Left renal pelvis (tissue), 4 donors: ENCODE measurements around the gene ARL11. TPM values are rescaled to one million over a fixed set of nuclear protein-coding genes. Genes with fewer than 3 reads are reported as not detected.
"Not testable (repeated sequence)": the region's sequence is repeated elsewhere in the genome, so short reads cannot be mapped to it uniquely, and the experiment has no call there.

ENCODE experiments used
- DNase-seq, 4 donors: peaks; one replicate each; pipeline ENCODE4 v3.0.0-alpha.2; 2013; ENCODE audit warnings: low read depth in 4 of 4, low spot score in 3 of 4
- polyA plus RNA-seq, 4 donors: library from polyadenylated mRNA; unstranded; fragments of 120-200 nt; gene quantifications; one replicate each; pipeline ENCODE4 v1.2.1, GENCODE V29; 2013; ENCODE audit not compliant: insufficient read length in 4 of 4

ARL11 gene
- polyA plus RNA-seq: under 1 TPM; 0.27 to 0.46 (median 0.37) TPM

GRCh38 chr13:49627831-49628652, at the start of gene ARL11:
ARL11 (plus strand) TSS chr13:49628507; CDS start chr13:49630448, 1,941 bp downstream.
- no peak for DNase-seq

DNA sequence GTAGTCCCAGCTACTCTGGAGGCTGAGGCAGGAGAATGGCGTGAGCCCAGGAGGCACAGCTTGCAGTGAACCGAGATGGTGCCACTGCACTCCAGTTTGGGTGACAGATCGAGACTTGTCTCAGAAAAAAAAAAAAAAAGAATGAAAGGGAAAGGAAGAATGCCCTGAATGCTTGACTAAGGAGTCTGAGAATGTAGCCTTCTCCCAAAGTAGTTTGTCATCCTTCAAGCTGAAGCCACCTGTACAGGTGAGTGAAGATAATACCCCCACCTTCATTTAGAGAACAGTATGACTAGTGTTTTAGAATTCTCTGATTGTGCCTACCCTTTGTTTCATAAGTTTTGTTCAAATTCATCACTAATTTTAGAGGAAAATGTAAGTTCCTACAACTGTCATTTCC, 48.8 kb upstream of the ARL11 start:
- no peak for DNase-seq

DNA sequence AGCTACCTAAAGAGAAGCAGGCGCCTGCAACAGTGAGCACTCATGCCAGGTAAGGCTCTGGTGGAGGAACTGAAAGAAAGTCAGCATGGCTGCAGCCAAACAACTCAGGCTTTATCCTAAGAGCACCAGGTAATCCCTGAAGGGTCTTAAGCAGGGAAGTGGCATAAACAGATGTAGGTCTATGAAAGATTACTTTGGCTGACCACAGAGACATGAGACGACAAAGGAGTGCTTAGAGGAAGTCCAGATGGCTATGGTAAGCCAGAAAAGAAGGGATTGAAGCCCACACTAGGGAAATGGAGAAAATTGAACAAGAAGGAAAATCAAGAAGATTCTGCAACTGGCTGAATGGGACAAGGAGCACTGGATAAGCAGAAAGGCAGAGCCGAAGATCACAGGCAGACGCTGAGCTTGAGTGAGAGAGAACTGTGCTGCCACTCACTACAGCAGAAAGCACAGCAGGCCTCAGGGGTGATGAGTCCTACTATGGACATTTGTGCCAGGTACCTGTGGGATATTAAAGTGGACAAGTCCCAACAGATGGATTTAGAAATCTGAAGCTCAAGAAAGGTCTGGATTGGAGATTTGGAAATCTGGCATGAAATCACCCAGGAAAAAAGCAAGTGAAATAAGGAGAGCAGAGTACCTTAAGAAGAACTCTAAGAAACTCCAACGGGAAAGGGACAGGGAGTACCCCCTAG, 47.2 kb upstream of the ARL11 start:
- no peak for DNase-seq

DNA sequence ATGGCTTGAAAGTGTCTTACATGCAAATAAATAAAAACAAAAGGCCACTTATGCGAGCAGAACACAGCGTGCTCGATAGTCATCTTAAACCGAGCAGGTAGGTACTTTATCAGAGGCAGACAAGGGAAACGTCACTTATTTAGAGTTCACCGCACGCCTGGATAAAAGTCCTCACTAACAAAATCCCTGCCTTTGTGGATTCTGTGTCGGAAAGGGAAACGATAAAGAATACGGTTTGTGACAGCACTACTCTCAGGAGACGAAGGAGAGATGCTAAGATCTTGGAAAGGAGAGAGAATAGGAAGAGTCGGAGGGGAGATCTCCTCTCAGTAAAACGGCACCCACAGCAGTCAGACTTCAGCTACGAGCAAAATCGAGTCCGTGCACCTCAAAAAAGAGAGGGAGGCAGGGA, 43.5 kb upstream of the ARL11 start:
- DNase-seq: no peak

- peak in 3 of 4 donors; percentile 43 to 59 (median 47) for DNase-seq
These were observed 42.8 kb upstream of the ARL11 start, which contains the start of gene RCBTB1 for GRCh38 chr13:49585220-49586157. RCBTB1 (minus strand) TSS chr13:49585558; CDS start chr13:49567279, 18,279 bp downstream.

DNA sequence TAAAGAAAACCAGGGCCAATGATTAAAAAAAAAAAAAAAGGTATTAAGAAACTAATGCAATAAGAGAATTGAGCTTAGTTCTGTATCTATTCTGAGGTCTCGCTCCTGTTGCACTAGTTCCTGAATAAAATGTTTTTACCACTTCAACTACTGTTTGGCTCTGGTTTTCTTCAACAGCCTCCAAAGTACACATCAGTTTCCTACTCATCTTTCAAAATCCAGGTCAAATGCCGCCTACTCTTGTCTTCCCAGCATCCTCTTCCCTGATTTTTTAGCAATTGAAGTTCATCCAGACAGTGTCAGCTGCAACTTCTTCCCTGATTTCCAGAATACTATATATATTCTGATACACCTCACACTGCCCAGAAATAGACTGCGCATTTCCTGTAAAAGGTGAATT, 41.6 kb upstream of the ARL11 start:
- DNase-seq: no peak

DNA sequence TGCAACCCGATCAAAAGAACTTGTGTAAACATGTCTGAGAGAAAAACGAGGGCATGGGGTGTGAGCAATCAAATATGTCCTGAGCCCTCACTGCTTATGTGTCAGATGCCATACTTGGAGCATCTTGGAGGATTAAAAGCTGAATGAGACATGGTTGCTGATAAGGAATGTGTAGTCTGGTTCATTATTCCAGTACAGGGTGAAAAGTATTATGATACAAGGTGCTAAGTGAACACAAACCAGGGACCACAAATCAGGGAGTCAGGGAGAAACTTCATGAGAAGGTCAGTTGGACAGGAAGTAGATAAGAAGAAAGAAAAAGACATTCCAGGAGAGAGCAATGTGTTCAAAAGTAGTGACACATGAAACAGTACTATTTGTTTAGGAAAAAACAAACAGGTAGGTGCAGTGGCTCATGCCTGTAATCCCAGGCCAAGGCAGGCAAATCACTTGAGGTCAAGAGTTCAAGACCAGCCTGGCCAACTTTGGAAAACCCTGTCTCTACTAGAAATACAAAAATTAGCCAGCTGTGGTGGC, 40.9 kb upstream of the ARL11 start:
- no peak for DNase-seq

DNA sequence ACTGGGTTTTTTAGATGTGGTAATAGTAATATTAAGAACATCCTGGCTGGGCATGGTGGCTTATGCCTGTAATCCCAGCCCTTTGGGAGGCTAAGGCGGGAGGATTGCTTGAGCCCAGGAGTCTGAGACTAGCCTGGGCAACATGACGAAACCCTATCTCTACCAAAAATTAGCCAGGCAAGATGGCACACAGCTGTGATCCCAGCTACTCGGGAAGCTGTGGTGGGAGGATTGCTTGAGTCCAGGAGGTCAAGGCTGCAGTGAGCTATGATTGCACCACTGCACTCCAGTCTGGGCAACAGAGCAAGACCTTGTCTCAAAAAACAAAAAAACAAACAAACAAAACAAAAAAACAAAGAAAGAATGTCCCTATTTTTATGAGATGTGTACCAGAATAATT, 37.6 kb upstream of the ARL11 start:
- not testable (repeated sequence) for DNase-seq

GRCh38 chr13:49593876-49594275, 34.4 kb upstream of the ARL11 start:
- DNase-seq: not testable (repeated sequence)

GRCh38 chr13:49594576-49594975, 33.7 kb upstream of the ARL11 start:
- DNase-seq: no peak

DNA sequence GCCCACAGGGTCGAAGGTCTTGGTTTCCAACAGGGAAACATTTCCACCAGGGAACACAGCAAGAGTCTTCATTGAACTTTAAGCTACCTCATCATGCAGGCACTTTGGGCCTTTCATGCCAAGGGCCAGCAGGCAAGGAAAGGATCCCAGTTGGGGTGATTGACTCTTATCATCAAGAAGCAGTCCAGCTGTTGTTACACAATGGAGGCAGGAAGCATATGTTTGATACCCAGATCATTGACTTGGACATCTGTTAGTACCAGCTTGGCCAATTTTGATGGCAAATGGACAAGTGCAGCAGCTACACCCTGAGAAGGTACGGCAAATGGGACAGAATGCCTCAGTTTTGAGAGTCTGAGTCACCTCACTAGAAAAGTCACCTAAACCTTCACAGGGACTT, 32.1 kb upstream of the ARL11 start:
- no peak for DNase-seq

DNA sequence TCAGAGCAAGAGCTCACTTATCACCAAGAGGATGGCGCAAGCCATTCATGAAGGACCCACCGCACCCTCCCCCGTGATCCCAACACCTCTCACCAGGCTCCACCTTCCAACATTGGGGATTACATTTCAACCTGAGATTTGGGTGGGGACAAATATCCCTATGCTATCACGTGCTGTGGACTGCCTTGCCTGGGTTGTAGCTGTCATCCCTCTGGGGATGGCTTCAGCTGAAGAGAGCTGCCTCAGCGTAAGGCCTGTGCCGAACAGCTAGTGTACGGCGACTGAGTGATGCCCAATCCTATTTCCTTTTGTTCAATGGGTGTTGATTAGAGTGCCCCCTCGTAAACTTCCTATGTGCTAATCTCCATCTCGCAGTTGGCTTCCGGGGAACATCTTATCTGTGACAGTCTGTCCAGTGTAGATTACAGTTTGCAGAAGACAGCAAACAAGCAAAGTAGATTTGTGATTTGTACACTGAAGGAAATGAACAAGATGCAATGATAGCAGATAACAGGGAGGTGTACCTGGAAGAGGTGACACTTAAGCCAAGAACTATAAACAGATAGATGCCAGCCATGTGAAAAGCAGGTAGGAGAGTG, 31.2 kb upstream of the ARL11 start:
- no peak for DNase-seq

DNA sequence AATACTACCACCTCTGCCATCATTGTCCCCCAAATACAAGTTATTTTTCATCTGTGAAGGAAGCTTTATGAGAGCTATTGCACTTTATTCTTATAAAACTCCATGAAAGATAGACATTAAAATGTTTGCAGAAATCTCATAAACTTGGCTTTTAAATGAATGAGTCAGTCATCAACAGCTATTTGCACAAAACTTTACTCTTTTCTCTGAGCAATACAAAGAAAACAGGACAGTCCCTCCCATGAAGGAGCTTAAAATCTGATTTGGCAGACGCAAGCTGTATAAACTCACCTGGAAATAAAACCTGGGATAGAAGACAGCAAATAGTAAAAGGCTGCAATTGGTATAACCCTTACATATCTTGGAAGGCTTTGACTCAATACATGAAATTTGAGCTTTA, 26.3 kb upstream of the ARL11 start:
- DNase-seq: no peak

GRCh38 chr13:49602615-49603014, 25.7 kb upstream of the ARL11 start:
- not testable (repeated sequence) for DNase-seq

- DNase-seq: no peak
These were observed 23.7 kb upstream of the ARL11 start for GRCh38 chr13:49604570-49604969.

- DNase-seq: peak; percentile 55 to 64 (median 62)
These were observed 21.3 kb upstream of the ARL11 start for GRCh38 chr13:49606747-49607648.

- no peak for DNase-seq
These were observed 20.5 kb upstream of the ARL11 start for GRCh38 chr13:49607761-49608160.

DNA sequence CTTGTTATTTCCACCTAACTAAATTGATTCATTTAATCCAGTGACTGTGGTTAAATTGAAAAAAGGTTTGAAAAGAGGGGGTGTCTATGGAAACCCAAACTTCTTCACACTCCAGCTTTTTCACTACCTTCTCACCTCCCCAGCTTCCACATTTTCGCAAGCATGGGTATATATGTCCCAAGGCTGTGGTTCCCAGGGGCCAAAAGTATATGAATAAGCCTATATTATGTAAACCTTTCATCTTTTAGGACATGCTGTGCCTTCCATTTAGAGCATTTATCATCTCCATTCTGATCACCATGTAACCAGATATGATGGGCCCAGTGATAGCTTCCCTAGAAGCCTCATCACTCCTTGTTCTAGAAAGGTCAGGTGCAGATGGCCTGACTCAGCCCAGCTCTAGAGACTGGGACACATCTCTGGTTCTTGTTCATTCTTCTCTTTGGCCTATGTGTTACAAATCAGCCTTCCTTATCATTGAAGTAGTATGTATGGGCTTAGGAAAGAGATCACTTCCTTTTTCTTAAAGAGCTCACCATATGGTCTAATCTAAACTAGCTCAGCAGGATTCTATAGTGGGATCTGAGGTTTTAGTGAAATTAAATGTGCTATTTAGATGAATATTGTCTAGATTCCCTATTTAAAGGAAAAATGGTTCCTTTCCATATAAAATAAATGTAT, 19.5 kb upstream of the ARL11 start:
- DNase-seq: no peak
